ENCODE data around the gene NANOS1. TPM values are rescaled to one million over a fixed set of nuclear protein-coding genes. Genes with fewer than 3 reads are reported as not detected.

The NANOS1 gene
- total and polyA plus RNA-seq, 3 donors from 2014 or later: 2.5 to 4.4 (median 3.8) TPM

DNA sequence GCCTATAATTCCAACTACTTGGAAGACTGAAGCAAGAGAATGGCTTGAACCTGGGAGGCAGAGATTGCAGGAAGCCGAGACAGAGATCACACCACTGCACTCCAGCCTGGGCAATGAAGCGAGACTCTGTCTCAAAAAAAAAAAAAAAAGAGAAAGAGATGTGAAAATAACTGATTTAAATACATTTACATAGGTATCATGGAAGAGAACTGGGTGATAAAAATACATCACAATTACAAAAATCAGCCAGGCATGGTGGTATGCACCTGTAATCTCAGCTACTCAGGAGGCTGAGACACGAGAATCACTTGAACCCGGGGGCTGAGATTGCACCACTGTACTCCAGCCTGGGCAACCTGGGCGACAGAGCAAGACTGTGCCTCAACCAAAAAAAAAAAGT, 19.8 kb downstream of the NANOS1 start:
- WGBS, 2 donors: 91 to 96% methylated on average over 5 of the region's 5 CpGs
- DNase-seq: no peak

DNA sequence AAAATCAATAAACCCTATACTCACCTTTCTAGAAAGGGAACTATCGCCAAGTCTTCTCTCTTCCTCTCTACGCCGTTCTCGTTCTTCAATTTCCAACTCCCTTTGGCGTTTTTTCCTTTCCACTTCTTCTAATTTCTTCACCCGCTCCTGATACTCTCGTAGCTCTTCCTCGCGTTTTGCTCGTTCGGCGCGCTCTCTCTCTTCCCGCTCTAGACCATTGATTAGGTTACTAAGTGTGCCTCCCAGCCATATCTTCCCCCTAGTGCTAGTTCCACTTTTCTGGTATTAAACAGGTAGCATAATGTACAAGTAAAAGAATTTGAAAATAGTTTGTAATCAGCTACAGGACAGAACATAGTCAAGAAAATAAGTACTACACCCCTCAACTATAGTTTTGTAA, 20.3 kb downstream of the NANOS1 start:
- intact Hi-C loops (cut with DNase I; ENCODE audit: low total_unique reads): no loop called here
- H3K27ac ChIP-seq: no peak overlapping the region
- TF ChIP-seq, protein P1, sequence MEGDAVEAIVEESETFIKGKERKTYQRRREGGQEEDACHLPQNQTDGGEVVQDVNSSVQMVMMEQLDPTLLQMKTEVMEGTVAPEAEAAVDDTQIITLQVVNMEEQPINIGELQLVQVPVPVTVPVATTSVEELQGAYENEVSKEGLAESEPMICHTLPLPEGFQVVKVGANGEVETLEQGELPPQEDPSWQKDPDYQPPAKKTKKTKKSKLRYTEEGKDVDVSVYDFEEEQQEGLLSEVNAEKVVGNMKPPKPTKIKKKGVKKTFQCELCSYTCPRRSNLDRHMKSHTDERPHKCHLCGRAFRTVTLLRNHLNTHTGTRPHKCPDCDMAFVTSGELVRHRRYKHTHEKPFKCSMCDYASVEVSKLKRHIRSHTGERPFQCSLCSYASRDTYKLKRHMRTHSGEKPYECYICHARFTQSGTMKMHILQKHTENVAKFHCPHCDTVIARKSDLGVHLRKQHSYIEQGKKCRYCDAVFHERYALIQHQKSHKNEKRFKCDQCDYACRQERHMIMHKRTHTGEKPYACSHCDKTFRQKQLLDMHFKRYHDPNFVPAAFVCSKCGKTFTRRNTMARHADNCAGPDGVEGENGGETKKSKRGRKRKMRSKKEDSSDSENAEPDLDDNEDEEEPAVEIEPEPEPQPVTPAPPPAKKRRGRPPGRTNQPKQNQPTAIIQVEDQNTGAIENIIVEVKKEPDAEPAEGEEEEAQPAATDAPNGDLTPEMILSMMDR (IDR thresholded peaks at IDR 0.05): no peak
- no peak for TF ChIP-seq POLR2A (IDR thresholded peaks at IDR 0.05)
- WGBS, 2 donors: 94 to 95% methylated on average over 14 of the region's 14 CpGs
- no peaks in the 10 kb centered on the region for H3K27me3 ChIP-seq
- no peak for DNase-seq
- H3K4me3 ChIP-seq: no peak overlapping the region
- no peaks in the 10 kb centered on the region for H3K4me1 ChIP-seq
- no peaks in the 10 kb centered on the region for H3K36me3 ChIP-seq (ENCODE audit: low read depth, missing control alignments)
- no peaks in the 10 kb centered on the region for H3K9me3 ChIP-seq

More for the DNA sequence above, 19.8 kb downstream of the NANOS1 start:
- no peak for TF ChIP-seq POLR2A (IDR thresholded peaks at IDR 0.05)
- TF ChIP-seq, protein P1 (IDR thresholded peaks at IDR 0.05): no peak
- Histone ChIP-seq H3K27ac (no peak overlapping the region), H3K4me1 (no peaks in the 10 kb centered on the region), H3K9me3 (no peaks in the 10 kb centered on the region), H3K36me3 (ENCODE audit: low read depth, missing control alignments) (no peaks in the 10 kb centered on the region), H3K27me3 (no peaks in the 10 kb centered on the region), H3K4me3 (no peak overlapping the region)
- intact Hi-C loops (cut with DNase I; ENCODE audit: low total_unique reads): no loop called here

DNA sequence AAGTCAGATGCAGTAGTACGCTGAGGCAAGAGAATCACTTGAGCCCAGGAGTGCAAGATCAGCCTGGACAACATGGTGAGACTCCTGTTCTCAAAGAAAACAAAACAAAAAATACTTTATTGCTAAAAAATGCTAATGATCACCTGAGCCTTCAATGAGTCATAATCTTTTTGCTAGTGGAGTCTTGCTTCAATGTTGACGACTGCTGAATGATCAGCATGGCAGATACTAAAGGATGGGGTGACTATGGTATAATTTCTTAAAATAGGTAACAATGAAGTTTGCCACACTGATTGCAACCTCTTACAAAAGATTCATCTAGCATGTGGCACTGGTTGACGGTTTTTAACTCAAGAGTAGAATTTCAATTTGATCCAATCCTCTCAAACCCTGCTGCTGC, 22.3 kb downstream of the NANOS1 start:
- Histone ChIP-seq H3K27ac (no peak overlapping the region), H3K9me3 (no peaks in the 10 kb centered on the region), H3K4me3 (no peak overlapping the region), H3K36me3 (ENCODE audit: low read depth, missing control alignments) (no peaks in the 10 kb centered on the region), H3K27me3 (no peaks in the 10 kb centered on the region), H3K4me1 (no peaks in the 10 kb centered on the region)
- no peak for TF ChIP-seq POLR2A (IDR thresholded peaks at IDR 0.05)
- intact Hi-C loops (cut with DNase I; ENCODE audit: low total_unique reads): no loop called here
- no peak for DNase-seq
- WGBS, 2 donors: 88 to 95% methylated on average over 3 of the region's 3 CpGs

DNA sequence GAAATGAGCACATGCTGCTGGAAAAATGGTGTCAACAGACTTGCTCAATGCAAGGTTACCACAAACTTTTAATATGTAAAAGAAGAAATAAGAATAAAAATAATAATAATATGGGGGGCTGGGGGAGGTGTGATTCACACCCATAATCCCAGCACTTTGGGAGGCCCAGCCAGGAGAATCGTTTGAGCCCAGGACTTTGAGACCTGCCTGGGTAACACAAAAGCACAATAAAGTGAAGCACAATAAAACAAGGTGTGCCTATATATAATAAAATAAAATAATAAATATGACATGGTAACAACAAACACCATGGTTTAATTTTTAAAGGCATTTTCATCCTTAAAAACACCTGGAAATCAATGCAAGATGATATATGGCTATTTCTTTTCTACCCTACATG, 26.0 kb downstream of the NANOS1 start:
- Histone ChIP-seq H3K4me1 (no peaks in the 10 kb centered on the region), H3K4me3 (no peak overlapping the region), H3K27ac (no peak overlapping the region), H3K27me3 (no peaks in the 10 kb centered on the region), H3K9me3 (no peaks in the 10 kb centered on the region), H3K36me3 (ENCODE audit: low read depth, missing control alignments) (peaks cover 2% of the 10 kb centered on the region)
- WGBS, 2 donors: 82 to 98% methylated on average over 1 of the region's 1 CpG
- no peak for DNase-seq
- TF ChIP-seq, protein P1 (IDR thresholded peaks at IDR 0.05): no peak
- TF ChIP-seq POLR2A (IDR thresholded peaks at IDR 0.05): no peak
- intact Hi-C loops (cut with DNase I; ENCODE audit: low total_unique reads): no loop called here

DNA sequence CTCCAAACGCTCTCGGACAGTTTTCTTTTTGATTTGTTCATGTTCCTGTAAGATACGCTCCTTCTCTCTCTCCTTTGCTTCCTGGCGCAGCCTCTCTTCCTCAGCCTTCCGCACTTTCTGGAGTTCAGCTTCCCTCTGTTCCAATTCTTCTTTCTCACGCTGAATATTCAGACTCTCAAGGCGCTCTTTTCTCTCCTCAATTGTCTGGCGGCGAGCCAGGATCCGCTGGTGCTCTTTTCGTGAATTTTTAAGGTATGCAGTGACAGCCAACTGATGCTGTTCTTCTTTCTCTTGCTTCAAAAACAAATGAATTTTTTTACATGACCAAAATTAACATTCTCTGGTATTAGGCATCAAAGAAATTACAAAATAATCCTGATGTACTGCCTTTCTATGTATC, 28.5 kb downstream of the NANOS1 start:
- 90 to 92% methylated on average over 11 of the region's 11 CpGs for WGBS, 2 donors

More for the DNA sequence above, 28.5 kb downstream of the NANOS1 start:
- no peak for TF ChIP-seq POLR2A (IDR thresholded peaks at IDR 0.05)
- TF ChIP-seq, protein P1 (IDR thresholded peaks at IDR 0.05): no peak
- Histone ChIP-seq H3K4me1 (no peaks in the 10 kb centered on the region), H3K36me3 (ENCODE audit: low read depth, missing control alignments) (peaks cover 2% of the 10 kb centered on the region), H3K9me3 (no peaks in the 10 kb centered on the region), H3K4me3 (no peak overlapping the region), H3K27ac (no peak overlapping the region), H3K27me3 (no peaks in the 10 kb centered on the region)
- intact Hi-C loops (cut with DNase I; ENCODE audit: low total_unique reads): no loop called here
- no peak for DNase-seq
